NOMO-1 treated with DMSO at 0.1 percent for 48 hours (cell line): ENCODE measurements around the gene HSPA5.

ENCODE experiments used
- DNase-seq: peaks from one replicate; lab custom pipeline; 2025; ENCODE audit not compliant: unreplicated experiment; lab: John Stamatoyannopoulos, UW

The HSPA5 gene

DNA sequence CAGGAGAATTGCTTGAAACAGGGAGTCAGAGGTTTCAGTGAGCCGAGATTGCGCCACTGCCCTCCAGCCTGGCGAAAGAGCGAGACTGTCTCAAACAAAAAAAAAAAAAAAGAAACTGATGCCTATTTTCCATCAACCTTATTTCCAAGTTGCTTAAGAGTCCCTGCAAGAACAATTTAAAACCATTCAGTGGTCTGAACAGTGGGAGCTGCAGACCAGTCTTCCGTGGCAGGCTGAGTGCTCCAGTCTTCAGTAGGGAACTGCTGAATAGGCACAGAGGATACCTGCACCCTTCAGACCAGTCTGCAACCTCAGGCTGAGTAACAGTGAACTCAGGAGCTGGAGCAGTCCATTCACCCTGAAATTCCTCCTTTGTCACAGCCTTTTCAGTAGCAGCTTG lies 46.7 kb downstream of the HSPA5 start:
- peak; percentile 18 for DNase-seq

DNA sequence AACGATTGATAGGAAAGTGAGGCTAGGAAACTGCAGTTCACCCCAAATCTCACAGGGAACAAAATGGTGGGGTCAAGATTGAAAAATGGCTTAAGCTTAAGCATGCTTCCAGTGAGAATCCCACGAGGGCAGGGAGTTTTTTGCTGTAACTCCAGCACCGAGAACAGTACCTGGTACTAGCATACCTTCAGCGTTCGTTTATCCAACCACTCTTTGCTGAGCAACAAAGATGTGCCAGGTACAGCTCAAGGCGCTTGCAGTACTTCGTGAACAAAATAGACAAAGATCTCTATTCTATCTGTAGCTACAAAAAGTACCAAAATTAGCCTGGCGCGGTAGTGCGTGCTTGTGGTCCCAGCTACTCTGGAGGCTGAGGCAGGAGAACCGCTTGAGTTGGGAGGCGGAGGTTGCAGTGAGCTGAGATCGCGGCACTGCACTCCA lies 50.8 kb downstream of the HSPA5 start:
- DNase-seq: peak; percentile 17

DNA sequence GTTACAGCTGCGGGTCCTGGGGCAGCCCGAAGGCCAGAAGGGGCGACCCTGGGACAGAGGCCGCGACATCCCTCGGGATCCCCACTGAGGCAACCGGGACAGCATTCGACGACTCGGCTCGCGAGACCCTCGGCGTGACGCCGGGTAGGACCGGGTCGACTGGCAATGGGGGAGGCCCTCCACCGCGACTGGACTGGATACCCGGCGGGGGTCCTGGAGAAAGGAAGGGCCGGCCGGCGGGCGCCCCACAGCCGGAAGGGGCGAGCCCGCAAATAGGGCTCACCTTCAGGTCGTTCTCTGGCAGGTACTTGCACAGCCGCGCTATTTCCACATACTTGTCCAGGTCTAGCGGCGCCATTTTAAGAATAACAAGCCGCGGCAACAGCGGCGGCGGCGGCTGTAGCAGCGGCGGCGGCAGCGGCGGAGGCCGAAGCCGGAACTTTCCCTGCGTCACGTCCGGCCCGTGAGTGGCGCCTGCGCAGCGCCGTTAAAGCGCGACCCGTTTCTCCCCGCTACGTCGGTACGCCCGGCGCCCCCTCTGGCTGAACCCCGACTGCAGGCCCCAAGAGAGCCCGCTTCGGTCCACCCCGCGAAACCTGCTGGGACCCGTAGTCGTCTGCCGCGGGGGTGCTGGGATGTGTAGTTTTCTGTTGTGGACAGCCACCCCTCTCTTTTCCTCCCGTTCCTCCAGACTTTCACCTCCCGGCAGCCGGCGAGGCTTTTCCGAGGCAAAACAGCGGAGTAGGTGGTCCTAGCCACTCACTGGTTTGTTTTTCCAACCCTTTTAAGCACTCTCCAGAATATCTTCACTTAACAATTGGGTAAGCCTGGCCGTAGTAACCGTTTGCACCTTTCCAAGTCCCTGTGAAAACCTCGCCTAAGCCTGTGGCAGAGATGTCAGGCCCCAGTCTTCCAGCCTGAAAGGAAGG lies 51.5 kb downstream of the HSPA5 start, which contains the start of gene PPP6C:
PPP6C (minus strand) TSS at position 443 of the 929 bp plus-strand sequence; CDS start at position 358, 85 bp downstream.
- DNase-seq: peak; percentile 98

DNA sequence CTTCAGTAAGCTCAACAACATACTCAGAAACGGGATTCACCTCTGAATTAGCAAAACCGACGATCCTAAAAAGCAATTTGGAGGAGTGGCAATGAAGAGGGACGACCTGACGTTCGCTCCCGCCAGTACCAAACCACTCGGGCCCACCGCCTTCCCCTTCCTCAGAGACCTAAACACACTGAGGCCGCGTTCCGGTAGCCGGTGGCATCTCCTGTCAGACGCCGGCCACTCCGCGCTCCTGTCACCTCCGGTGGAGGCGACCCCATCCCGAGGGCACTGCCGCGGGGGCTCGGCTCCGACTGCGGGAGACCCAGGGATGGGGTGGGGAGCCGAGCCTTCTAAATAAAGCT lies 52.2 kb downstream of the HSPA5 start:
- peak; percentile 16 for DNase-seq
